ENCODE measurements around the gene EBNA1BP2.
"Not testable (repeated sequence)": the region's sequence is repeated elsewhere in the genome, so short reads cannot be mapped to it uniquely, and the experiment has no call there.

The EBNA1BP2 gene, protein sequence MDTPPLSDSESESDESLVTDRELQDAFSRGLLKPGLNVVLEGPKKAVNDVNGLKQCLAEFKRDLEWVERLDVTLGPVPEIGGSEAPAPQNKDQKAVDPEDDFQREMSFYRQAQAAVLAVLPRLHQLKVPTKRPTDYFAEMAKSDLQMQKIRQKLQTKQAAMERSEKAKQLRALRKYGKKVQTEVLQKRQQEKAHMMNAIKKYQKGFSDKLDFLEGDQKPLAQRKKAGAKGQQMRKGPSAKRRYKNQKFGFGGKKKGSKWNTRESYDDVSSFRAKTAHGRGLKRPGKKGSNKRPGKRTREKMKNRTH

DNA sequence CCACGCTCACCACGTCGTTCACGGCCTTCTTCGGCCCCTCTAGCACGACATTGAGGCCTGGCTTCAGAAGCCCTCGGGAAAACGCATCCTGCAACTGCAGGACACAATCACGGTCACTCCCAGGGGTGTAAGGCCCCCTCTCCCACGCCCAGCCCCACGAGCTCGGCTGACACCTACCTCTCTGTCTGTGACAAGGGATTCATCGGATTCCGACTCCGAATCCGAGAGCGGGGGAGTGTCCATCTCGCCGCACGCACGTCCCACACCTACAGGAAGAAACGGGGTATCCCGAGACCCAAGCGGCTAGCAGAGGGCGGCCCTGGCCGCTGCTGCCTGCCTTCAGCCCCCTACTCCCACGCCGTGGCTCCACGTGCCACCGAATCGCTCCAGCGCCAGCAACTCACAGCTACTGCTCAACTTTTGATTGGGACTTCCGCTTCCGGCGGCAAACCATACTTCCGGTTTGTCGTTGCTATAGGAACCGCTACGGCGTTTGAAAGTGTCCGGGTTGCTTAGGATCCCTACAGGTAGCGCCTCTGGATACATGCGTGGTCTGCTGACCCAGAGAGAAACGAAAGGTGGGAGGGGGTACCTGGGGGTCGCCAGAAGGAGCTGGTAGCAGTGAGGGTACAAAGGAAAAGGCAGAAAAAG lies at the start of gene EBNA1BP2, which contains the start of gene CFAP57:
TSS of gene EBNA1BP2 (minus strand) at position 415 of the 651 bp plus-strand sequence. CDS start at position 243, 172 bp downstream.
TSS of gene CFAP57 (plus strand) at position 455 of the 651 bp plus-strand sequence. CDS start 424 bp downstream, outside the sequence.
- DNase-seq (ENCODE audit: low spot score), result peak; percentile 94

DNA sequence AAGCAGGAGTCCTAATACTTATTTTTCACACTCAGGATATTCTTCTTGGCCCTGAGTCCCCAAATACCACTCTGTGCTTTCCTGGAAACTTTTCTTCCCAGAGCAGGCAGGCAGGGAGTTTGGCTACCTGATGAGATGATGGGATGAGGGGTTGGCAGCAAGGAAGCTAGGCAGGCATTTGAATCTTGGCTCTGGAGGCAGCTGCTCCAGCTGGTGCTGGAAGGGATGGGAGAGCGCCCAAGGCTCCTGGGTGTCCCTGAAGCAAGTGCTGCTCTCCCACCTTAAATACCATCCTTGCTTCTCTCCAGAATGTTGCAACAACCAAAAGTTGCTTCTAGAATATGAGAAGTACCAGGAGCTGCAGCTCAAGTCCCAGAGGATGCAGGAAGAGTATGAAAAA lies 49.7 kb upstream of the EBNA1BP2 start:
- no peak for DNase-seq (ENCODE audit: low spot score)

DNA sequence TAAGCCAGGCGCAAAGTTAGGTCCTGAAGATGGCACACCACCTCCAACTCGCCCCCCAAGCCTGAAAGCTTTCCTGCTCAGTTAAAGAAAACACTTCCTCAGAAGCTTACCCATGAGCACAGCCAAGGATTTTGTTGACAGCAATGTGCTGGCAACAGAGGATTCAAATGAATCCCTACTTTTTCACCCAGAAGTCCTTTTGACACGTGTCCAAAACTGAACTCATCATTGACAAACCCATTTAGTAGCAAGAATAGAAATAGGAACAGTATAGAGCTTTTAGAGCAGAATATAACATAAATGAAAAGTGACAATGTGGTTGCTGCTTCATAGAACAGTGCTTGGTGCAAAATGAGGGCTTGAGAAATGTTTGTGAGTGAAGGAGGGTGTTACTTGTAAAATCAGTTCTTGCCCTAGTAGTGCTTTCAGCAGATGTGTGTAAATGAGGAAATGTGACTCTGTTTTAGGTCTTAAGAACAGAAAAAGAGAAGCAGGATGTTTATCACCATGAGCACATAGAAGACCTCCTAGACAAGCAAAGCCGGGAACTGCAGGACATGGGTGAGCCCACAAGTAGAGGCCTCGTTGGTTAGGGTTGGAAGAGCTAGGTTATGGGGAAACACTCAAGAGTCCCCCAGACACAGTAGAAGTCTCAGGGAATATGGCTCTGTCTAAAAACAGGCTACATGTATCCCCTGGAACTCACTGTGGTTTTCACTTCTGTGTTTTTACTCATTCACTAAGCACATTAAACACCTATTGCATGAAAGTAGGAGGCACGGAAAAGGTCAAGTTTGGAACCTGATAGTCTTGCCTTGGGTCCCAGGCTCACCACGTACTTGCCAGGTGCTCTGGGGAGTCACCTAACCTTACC lies 49.1 kb upstream of the EBNA1BP2 start:
- no peak for DNase-seq (ENCODE audit: low spot score)

DNA sequence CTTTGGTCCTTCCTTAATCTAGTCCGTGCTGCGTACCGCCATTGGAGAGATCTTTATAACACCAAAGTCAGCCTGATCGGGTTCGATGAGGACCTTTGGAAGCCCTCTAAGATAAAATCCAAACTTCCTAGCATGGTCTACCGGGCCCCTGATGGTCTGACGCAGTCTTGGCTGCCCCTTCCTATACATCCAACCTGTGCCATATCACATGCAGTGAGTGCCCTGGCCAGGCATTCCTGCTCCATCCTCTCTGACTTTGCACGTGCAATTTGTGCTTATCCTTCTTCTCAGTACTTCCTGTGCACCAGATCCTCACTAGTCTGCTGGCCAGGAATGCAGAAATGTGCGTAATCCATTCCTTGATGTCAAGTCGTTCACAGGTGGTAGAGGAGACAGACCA lies 45.7 kb upstream of the EBNA1BP2 start:
- DNase-seq (ENCODE audit: low spot score), result no peak

DNA sequence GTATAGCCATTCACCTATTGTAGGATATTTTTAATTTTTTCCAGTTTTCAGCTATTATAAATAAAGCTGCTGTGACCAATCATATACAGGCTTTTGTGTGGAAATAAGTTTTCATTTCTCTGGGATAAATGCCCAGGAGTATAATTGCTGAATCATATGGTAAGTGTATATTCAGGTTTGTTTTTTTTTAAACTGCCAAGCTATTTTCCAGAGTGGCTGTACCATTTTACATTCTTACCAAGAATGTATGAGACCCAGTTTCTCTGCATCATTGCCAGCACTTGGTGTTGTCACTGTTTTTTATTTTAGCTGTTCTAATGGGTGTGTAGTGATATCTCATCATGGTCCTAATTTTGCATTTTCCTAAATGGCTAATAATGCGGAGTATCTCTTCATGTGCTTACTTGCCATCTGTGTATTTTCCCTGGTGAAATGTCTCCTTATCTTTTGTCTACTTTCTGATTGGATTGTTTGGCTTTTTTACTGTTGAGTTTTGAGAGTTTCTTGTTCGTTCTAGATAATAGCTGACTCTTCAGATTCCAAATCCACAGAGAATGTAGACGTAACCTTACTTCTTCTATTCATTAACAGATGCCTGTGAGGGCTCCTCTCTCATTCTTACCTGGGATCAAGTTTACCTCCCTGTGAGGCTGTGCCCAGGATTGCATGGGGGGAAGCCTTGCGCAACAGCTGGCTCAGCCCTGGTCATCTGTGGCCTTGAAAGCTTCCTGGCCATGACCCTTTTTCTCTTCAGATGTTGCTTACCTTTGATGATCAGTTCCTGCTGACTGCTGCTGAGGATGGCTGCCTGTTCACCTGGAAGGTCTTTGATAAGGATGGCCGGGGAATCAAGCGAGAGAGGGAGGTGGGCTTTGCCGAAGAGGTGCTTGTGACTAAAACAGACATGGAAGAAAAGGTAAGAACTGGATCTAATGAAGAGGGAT lies 42.7 kb upstream of the EBNA1BP2 start:
- DNase-seq (ENCODE audit: low spot score), result no peak

DNA sequence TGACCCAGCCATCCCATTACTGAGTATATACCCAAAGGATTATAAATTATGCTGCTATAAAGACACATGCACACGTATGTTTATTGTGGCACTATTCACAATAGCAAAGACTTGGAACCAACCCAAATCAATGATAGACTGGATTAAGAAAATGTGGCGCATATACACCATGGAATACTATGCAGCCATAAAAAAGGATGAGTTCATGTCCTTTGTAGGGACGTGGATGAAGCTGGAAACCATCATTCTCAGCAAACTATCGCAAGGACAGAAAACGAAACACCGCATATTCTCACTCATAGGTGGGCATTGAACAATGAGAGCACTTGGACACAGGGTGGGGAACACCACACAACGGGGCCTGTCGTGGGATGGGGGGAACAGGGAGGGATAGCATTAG lies 36.2 kb upstream of the EBNA1BP2 start:
- not testable (repeated sequence) for DNase-seq (ENCODE audit: low spot score)

DNA sequence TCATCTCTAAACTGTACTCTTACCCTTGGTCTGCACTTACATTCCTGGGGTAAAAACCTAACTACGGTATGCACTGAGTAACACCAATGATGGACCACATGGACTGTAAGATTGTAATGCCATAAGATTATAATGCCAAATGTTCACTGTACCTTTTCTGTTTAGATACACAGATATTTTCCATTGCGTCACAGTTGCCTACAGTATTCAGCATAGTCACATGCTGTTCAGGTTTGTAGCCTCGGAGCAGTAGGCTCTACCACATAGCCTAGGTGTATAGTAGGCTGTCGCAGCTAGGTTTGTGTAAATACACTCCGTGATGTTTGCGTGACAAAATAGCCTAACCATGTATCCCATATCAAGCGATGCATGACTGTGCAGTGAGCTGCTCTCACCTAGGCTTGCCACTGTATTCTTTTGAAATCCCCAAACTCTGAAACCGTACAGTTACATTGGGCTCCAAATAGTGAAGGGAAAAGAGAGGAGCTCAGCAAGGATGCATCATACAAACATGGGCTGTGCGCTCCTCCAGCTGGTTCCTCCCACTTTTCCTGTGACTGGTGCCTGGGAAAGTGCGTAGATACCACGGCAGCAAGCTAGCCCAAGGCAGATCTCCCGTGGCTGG lies 35.3 kb upstream of the EBNA1BP2 start:
- DNase-seq (ENCODE audit: low spot score), result no peak

DNA sequence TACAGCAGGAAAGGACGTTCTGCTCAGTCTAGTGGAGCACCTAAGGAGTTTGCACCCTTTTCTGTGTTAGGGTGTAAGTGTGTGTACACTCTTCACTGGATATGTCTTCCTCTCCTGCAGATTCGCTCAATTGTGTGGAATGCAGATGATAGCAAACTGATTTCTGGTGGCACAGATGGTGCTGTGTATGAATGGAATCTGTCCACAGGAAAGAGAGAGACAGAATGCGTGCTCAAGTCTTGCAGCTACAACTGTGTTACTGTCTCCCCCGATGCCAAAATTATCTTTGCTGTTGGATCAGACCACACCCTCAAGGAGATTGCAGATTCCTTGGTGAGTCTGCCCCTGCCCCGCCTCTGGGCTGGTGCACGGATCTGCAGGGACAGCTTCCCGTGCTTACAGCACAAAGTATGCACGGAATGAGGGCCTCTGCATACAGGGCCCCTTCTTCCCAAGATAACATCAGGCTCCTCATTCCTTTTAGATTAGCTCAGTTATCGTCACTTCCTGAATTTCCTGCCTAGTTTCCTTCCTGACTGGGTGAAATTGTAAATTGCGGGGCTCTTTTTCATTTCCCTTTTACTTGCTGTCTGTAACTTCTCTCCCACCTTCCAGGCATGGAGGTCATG lies 34.6 kb upstream of the EBNA1BP2 start:
- DNase-seq (ENCODE audit: low spot score), result peak; percentile 95

DNA sequence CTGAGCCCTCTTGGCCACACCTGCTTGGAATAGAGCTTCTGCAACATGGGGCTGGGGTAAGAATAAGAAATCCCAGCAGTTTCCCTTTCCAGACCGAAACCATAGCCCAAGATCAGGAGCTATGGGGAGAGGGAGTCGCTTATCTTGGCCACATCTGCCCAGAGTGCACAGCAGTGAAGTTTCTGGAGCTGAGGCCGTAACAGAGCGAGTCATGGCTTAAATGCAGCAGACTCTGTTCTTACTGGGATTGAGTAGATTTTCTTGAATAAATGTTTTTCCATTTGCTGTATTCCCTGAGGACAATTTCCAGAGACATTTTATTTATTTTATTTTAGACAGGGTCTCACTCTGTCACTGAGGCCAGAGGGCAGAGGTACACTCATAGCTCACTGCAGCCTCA lies 33.6 kb upstream of the EBNA1BP2 start:
- peak; percentile 30 for DNase-seq (ENCODE audit: low spot score)

DNA sequence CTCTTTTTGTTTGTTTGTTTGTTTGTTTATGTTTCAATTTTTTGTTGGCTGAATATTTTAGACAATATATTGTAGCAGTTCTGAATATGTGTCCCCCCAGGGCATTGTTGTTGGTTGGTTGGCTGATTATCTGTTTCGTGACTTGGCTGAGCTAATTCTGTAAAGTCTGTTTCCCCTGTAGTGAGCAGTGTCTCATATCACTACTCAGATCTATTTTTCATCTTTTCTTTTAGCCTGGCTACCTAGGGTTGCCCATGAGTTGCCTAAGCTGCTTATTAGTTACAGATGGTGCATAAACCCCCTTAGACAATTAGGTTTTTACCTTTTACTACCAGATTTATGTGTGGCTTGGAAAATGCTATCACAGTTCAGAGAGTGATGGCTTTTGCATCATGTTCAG lies 32.3 kb upstream of the EBNA1BP2 start:
- DNase-seq (ENCODE audit: low spot score), result no peak

DNA sequence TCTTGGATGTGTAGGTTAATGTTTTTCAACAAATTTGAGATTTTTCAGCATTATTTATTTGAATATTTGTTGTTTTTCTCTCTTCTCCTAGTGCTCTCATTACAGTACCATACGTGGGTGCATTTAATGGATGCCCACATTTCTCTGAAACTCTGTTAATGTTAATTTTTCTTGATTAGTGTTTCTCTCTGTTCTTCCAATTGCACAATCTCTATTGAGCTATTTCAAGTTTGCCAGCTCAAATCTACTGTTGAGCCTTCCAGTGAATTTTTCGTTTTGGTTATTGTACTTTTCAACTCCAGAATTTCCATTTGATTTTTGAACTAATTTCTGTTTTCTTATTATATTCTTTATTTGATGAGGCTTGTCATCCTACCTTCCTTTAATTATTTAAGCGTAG lies 31.8 kb upstream of the EBNA1BP2 start:
- no peak for DNase-seq (ENCODE audit: low spot score)

DNA sequence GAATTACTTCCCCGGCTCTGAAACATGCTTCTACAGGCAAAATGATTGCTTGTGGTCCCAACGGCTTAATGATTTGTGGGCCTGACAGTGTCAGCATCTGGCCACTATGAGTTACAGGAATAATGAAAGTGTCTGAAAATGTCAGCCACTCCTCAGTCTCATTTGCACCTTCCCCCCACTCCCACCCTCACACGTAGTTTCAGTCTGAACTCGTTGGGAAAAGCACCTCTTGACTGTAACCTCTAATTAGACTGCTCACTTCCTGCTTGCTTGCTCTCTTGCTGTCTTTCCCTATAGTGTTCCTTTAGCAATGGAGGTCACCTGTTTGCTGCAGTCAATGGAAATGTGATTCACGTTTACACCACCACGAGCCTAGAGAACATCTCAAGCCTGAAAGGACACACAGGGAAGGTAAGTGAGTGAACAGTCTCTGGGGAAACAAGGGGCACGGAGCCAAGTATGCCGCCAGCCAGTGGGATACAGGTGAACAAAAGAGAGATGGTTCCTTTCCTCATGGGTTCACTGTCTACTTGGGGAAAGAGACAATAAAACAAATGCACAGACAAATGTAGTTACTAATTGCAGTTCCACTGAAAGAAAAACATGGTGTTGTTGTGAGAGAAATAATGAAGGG lies 27.1 kb upstream of the EBNA1BP2 start:
- peak; percentile 44 for DNase-seq (ENCODE audit: low spot score)

DNA sequence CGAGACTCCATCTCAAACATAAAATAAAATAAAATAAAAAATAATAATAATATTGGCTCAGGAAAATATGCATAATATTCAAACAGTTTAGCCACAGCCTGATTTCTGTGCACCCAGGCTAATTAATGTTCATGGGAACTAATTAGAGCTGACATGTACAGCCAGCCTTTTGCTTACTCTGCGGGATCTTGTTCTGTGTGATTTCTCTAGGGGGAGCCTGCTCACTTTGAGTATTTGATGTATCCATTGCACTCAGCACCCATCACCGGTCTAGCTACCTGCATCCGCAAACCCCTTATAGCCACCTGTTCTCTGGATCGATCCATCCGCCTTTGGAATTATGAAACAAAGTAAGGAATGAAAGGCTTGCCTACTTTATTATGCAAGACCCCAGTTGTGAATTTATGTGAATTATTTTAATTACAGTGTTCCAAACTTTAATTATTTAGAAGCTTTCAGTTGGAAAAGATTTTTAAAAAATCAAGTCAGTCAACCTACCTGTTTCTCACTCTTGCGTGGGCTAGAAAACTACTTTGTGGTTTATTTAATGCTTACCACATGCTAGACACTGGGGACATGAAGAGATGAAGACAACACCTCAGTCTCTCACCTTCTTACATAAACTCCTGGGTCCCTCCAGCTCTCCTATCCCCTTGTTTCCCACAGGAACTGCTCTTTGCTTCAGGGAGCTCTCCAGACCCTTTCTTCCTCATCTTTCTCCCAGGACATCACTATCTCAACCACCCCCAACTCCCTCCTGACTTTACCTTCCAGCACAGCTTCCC lies 25.4 kb upstream of the EBNA1BP2 start:
- no peak for DNase-seq (ENCODE audit: low spot score)

DNA sequence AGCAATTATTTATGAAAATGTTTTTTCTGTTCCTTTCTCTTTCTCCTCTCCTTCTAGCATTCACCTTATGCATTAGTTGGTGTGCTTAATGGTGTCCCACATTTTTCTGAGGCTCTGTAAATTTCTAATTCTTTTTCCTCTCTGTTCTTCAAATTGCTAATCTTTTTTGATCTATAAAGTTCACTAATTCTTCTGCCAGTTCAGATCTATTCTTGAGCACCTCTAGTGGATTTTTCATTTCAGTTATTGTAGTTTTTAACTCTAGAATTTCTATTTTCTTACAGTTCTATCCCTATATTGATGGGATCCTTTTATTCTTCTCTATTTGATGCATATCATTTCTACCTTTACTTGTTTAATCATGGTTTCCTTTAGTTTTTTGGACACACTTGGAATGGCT lies 22.4 kb upstream of the EBNA1BP2 start:
- no peak for DNase-seq (ENCODE audit: low spot score)

DNA sequence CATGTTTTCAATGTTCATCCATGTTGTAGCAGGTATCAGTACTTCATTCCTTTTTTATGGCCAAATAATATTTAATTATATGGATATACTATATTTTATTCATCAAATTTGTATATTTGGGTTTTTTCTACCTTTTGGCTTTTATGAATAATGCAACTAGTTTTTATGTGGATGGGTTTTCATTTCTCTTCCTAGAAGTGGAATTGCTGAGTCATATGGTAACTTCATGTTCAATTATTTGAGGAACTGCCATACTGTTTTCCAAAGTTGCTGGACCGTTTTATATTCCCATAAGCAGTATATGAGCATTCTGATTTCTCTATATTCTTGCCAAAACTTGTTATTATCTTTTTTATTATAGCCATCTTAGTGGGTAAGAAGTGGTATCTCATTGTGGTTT lies 16.0 kb upstream of the EBNA1BP2 start:
- no peak for DNase-seq (ENCODE audit: low spot score)

DNA sequence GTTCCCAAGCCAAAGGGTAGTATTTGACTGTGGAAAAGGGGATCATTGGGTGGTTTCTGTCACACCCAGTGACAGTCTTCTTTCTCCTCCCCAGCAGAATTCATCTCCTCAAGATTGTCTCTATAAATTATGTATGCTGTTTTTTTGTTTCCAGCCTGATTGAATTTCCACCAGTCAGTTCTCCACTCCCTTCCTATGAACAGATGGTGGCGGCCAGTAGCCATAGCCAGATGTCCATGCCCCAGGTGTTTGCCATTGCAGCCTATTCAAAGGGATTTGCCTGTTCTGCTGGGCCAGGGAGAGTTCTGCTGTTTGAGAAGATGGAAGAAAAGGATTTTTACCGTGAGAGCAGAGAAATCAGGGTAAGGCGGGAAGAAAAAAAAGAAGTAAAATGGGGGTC lies 12.9 kb upstream of the EBNA1BP2 start:
- DNase-seq (ENCODE audit: low spot score), result no peak

DNA sequence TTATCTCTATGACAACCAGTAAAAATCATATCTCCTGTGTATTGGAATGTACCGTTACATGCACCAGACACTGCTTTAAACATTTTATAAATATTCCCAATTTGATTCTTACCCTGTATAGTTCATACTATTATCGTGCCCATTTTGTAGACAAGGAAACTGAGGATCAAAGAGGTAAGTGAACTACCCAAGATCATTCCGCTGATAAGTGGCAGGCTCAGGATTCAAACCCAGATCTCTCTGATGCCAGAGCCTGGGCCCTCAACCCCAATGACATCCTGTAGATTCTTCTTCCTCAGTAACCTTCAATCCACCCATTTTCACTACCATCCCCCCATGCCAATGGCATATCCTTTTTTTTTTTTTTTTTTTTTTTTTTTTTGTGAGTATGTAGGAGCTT lies 12.3 kb upstream of the EBNA1BP2 start:
- no peak for DNase-seq (ENCODE audit: low spot score)

DNA sequence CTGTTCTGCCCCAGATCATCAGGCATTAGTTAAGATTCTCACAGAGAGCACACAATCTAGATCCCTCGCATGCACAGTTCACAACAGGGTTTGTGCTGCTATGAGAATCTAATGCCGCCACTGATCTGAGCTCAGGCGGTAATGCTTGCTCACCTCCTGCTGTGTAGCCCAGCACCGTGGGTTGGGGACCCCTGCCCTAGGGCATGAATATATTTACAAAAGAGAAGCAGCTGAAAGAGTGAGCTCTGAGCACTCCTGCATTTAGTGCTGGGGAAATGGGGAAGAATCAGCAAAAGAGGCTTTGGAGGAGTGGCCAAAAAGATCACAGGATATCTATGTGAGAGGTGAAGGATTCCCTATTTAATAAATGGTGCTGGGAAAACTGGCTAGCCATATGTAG lies 5.6 kb upstream of the EBNA1BP2 start:
- DNase-seq (ENCODE audit: low spot score), result no peak

DNA sequence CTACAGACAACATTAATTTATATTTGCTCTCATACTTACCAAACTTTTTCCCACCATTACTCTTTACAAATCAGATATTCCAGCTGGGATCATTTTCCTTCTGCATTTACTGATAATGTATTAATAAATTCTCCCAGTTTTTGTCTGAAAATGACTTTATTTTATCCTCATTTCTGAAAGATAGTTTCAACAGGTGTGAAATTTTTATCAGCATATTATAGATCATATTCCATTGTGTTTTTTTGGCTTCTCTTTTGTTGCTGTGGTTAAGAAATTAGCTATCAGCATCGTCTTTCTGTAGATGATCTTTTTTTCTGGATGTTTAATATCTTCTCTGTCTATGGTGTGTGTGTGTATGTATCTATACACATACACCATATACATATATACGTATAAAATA lies 2.8 kb upstream of the EBNA1BP2 start:
- DNase-seq (ENCODE audit: low spot score), result no peak
